HG03103 (cell line): ENCODE results near the gene NR2C2AP.

Experiments
- ATAC-seq: cut with Tn5 transposase; IDR thresholded peaks from one replicate; pipeline ENCODE4 v1.9.1; 2021; ENCODE audit warnings: low read depth; ENCODE audit not compliant: unreplicated experiment

Gene NR2C2AP

DNA sequence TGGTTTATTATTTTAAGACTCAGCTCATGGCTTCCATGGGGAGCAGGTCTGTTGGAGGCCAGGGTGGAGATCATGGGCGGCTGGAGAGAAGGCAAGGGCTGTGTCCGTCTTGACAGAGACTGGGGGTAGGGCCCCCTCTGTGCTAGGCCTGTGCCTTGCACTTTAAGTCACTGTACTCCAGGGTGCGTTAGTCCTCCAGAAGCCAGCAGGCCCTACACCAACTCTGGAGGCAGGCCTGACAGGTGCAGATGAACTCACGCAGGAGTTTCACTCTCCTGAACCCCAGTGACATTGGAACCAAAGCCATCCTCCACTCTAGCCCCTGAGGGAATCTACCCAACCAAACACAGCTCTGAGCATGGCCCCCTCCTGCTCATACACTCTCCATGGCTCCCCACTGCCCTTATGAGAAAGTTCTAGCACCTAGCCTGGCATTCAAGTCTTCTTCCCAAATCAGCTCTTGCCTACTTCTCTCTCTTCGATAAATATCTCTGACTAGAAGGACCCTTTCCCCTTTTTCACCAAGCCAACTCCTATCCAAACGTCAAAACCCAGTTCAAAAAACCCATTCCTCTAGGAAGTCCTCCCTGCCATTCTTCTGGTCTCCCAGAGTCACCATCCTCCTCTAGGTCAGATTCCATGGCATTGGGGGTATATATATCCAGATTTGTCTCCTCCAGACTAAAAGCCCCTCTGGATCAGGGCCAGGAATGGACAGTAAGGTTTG is 48.3 kb downstream of the NR2C2AP start:
- ATAC-seq, result no peak

DNA sequence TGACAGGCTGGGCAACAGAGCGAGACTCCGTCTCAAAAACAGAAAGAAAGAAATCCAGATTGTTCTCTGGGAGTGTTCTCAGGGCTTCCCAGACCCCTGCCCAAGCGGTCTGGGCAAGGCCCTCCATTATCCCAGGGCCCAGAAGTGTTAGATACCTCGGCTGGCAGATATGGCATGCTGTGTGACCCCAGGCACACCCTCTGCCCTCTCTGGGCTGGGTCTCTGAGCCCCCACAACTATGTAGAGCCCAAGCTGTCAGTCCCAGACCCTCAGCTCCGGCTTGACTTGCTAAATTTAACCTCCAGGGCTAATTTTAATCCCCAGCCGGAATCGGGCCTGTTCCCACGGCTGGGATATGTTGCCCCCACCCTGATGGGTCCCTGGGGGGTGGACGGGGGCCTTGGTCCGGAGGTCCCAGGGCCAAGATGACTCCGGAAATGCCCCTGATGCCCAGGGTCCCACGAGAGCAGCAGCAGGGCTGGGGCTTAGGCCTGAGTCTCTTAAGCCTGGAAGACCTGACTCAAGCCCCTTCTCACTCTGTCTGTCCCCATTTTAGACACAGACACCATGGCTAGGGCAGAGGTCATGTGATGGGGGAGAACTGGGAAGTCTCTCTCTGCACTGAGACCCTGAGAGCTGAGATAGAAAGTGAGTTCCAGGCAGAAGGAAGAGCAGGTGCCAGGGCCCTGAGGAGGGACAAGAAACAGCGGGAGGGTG is 50.4 kb downstream of the NR2C2AP start:
- no peak for ATAC-seq

- ATAC-seq, result no peak
These were observed 51.8 kb downstream of the NR2C2AP start for GRCh38 chr19:19151418-19151817.
